RWPE1 (cell line): ENCODE results near the gene TNKS1BP1.

Experiments used
- CTCF ChIA-PET: fragments of 350-600 bp; sonication (Branson Sonifier 250); formaldehyde crosslinking; extraction: SDS; loops from one replicate; lab custom pipeline; 2021; lab: Yijun Ruan, JAX
- POLR2A ChIA-PET: fragments of 400-600 bp; formaldehyde crosslinking; extraction: SDS; loops from one replicate; lab custom pipeline; 2020; ENCODE audit warnings: antibody characterized with exemption; ENCODE audit not compliant: low non-redundant PET; lab: Yijun Ruan, JAX
- DNase-seq: peaks from one replicate; pipeline ENCODE4 v3.0.0; 2012; ENCODE audit warnings: low spot score
- H3K27ac ChIP-seq: fragments of 450-650 bp; 2 replicates; pipeline ENCODE4 v1.5.1; 2017
- TF ChIP-seq, protein P1 (sequence below): fragments of 450-650 bp; conservative IDR thresholded peaks from 2 replicates; pipeline ENCODE4 v1.5.1; 2017; ENCODE audit warnings: low read depth, mild to moderate bottlenecking

Gene TNKS1BP1

DNA sequence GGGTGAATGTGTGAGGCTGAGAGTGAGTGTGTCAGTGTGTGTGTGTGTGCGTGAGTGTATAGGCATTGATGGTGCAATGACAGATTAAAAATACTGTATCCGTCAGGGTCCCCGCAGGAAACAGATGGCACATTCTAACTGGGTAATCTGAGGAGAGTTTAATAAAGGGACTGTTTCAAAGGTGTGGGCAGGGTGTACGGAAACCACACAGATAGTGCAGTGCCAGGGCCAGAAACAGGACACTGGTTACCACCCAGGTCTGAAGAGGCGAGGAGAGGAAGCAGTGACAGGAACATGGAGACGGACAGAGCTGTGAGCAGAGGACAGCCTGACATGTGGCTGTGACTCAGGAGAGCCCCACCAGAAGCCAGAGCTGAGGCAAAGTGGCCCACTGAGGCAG is 29.9 kb upstream of the TNKS1BP1 start:
- ChIA-PET POLR2A (no interaction called here), CTCF (interaction anchor here (0.6 kb wide), 1 partner anchor 122 kb away, joined by 4 read pairs; no protein-coding TSS in a partner anchor)
- DNase-seq, result no peak
- TF ChIP-seq, protein P1, sequence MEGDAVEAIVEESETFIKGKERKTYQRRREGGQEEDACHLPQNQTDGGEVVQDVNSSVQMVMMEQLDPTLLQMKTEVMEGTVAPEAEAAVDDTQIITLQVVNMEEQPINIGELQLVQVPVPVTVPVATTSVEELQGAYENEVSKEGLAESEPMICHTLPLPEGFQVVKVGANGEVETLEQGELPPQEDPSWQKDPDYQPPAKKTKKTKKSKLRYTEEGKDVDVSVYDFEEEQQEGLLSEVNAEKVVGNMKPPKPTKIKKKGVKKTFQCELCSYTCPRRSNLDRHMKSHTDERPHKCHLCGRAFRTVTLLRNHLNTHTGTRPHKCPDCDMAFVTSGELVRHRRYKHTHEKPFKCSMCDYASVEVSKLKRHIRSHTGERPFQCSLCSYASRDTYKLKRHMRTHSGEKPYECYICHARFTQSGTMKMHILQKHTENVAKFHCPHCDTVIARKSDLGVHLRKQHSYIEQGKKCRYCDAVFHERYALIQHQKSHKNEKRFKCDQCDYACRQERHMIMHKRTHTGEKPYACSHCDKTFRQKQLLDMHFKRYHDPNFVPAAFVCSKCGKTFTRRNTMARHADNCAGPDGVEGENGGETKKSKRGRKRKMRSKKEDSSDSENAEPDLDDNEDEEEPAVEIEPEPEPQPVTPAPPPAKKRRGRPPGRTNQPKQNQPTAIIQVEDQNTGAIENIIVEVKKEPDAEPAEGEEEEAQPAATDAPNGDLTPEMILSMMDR, result no peak
- no peak overlapping the region for H3K27ac ChIP-seq

DNA sequence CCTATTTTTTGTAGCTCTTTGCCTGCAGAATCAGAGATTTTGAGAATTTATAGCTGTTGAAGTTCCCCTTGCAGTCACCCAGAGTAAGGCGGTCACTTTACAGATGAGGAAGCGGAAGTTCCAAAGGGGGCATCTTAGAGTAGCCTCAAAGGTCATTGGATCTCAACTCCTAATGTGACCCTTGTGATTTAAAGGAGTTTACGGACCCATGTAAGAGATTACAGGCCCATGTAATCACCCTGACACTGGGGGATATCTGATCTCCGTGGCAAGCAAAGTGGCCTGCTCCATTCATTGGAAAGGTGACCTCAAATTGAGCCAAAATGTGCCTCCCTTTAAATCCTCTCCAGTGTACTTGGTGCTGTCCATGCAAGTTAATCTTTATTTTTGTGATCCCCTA is 29.1 kb upstream of the TNKS1BP1 start:
- no peak overlapping the region for H3K27ac ChIP-seq

DNA sequence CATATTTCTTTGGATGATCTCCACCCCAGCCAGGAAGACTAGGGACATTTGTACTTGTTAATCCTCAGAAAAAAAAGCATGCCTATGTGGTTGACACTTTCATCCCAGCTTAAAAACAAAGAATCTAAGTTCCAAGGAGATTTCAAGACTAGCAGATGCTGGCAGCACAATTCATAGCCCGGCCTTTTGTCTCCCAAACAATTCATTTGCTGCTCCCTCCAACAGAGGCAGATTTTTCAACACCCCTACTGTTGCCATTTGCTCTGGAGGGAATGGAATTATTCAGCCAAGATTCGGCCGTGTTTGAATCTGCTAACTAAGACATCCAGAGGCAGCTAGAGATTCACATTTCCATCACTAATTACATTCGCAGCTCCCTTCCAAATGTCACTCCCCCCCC is 28.7 kb upstream of the TNKS1BP1 start:
- no peak for DNase-seq
- POLR2A ChIA-PET, result no interaction called here

More for the DNA sequence above, 29.1 kb upstream of the TNKS1BP1 start:
- ChIA-PET POLR2A (no interaction called here), CTCF (no interaction called here)
- TF ChIP-seq, protein P1, result no peak
- no peak for DNase-seq

DNA sequence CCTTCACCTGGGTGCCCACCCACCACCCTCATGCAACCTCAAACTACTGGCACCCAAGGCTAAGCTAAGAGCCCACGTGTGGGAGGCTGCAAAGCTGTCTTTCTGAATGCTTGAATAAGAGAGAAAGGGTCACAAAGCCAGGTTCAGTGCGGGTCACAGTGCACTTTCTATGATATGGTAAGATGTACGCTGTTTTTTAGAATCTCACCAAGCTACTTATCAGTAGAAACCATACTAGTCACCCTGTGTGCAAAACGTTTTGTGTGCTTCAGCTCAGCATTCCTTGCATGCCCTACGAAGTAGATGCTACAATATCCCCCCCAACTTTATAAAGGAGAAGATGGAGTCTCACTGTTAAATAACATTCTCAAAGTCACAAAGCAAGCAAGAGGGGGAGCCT is 28.3 kb upstream of the TNKS1BP1 start:
- ChIA-PET CTCF (no interaction called here), POLR2A (no interaction called here)
- DNase-seq, result no peak
- TF ChIP-seq, protein P1, result no peak
- no peak overlapping the region for H3K27ac ChIP-seq

More for the DNA sequence above, 28.7 kb upstream of the TNKS1BP1 start:
- H3K27ac ChIP-seq, result no peak overlapping the region
- CTCF ChIA-PET, result no interaction called here
- TF ChIP-seq, protein P1, result no peak

DNA sequence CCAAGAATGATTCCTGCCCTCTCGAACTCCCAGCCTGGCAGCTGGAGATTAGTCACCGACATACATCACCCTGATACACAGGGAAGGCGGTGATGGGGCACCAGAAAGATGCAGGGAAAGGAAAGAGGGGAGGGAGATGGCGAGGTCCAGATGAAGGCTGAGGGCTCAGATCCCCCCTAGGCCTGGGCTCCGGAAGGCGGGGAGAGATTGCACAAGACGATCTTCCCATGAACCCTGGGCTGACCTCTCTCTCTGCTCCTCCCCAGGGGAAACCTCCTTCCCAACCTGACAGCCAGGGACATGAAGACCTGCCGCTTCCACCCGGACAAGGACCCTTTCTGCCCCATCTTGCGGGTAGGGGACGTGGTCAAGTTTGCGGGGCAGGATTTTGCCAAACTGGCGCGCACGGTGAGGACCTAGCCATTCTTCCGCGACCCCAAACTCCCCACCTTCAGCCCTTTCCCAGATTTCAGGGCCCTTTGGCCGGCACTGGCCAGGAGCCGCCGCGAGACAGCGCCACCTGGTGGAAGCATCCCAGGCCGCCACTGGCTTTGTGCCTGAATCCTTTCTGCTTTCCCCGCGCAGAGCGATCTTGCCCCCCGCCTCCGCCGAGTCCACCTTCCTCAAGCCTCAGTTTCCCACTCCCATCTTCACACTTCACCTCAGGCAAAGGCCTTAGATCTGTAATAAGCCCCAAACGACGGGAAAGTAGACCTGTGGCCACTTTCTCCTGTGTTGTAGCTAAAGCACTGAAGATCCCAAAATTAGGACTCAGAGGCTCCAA is 24.9 kb upstream of the TNKS1BP1 start:
- ChIA-PET CTCF (interaction anchor here (0.5 to 1.0 kb wide), 13 partner anchors 11 to 1155 kb away, joined by 3 to 9 read pairs (median 3); no protein-coding TSS in a partner anchor), POLR2A (interaction anchor here (0.7 kb wide), 1 partner anchor 22 kb away, joined by 7 read pairs; no protein-coding TSS in a partner anchor)
- DNase-seq, result peak; percentile 55
- no peak overlapping the region for H3K27ac ChIP-seq
- TF ChIP-seq, protein P1, result peak; percentile 85

DNA sequence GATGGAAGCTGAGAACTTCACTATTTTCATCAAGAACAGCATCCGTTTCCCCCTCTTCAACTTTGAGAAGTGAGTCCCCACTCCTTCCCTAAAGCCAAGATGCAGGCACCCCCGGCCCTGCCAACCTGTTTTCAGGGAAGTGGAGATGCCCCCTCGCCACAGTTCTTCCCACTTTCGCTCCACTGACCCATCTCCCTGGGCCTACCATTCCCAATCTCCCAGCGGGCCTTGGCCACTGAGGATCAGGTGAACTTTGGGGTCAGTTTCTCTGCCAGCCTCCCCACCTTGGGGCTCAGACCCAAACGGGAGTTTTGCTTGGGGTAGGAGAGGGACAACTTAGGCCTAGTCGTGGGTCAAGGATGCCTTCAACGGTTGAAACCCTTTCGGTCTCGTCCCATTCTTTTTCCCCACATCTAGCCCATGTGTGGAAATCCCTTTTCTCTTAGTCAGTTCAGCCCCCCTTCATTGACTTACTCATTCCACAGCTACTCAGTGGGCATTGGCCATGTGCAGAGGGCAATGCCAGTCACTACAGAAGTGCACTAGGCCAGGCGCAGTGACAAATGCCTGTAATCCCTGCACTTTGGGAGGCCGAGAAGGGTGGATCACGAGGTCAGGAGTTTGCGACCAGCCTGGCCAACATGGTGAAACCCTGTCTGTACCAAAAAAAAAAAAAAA is 24.0 kb upstream of the TNKS1BP1 start:
- ChIA-PET POLR2A (interaction anchor here (0.7 kb wide), 1 partner anchor 21 kb away, joined by 7 read pairs; no protein-coding TSS in a partner anchor), CTCF (interaction anchor here (0.6 to 1.5 kb wide), 5 partner anchors 129 to 470 kb away, joined by 3 to 5 read pairs (median 3); no protein-coding TSS in a partner anchor)
- TF ChIP-seq, protein P1, result no peak
- no peak for DNase-seq
- H3K27ac ChIP-seq, result no peak overlapping the region
